Central memory CD8-positive, alpha-beta T cell (primary cell): ENCODE measurements around the gene ABCA2.

Experiments used
- ATAC-seq: fragments of 150-1000 bp; cut with Tn5 transposase; replicated peaks from 2 replicates; pipeline ENCODE4 v1.10.0; 2022; ENCODE audit warnings: mild to moderate bottlenecking, moderate FRiP score, moderate number of reproducible peaks; ENCODE audit not compliant: poor library complexity, severe bottlenecking; ENCODE audit errors: extremely low read depth
- DNase-seq, 2 donors: peaks; one replicate each; pipeline ENCODE4 v3.0.0; 2021; ENCODE audit warnings: low spot score in 2 of 2
- H3K27ac Mint-ChIP-seq: one replicate; pipeline ENCODE4 v1.8.0; 2022; ENCODE audit warnings: low read depth, mild to moderate bottlenecking, moderate library complexity, mixed read lengths
- H3K27me3 Mint-ChIP-seq: one replicate; pipeline ENCODE4 v1.8.0; 2022; ENCODE audit warnings: mixed read lengths
- H3K36me3 Mint-ChIP-seq: one replicate; pipeline ENCODE4 v1.8.0; 2022; ENCODE audit warnings: mild to moderate bottlenecking, moderate library complexity, mixed read lengths; ENCODE audit not compliant: insufficient read depth
- H3K4me1 Mint-ChIP-seq: one replicate; pipeline ENCODE4 v1.8.0; 2022; ENCODE audit warnings: mixed read lengths
- H3K4me3 Mint-ChIP-seq: one replicate; pipeline ENCODE4 v1.8.0; 2022; ENCODE audit warnings: mild to moderate bottlenecking, moderate library complexity, mixed read lengths
- H3K9me3 Mint-ChIP-seq: one replicate; pipeline ENCODE4 v1.8.0; 2022; ENCODE audit warnings: mixed read lengths

Gene ABCA2

DNA sequence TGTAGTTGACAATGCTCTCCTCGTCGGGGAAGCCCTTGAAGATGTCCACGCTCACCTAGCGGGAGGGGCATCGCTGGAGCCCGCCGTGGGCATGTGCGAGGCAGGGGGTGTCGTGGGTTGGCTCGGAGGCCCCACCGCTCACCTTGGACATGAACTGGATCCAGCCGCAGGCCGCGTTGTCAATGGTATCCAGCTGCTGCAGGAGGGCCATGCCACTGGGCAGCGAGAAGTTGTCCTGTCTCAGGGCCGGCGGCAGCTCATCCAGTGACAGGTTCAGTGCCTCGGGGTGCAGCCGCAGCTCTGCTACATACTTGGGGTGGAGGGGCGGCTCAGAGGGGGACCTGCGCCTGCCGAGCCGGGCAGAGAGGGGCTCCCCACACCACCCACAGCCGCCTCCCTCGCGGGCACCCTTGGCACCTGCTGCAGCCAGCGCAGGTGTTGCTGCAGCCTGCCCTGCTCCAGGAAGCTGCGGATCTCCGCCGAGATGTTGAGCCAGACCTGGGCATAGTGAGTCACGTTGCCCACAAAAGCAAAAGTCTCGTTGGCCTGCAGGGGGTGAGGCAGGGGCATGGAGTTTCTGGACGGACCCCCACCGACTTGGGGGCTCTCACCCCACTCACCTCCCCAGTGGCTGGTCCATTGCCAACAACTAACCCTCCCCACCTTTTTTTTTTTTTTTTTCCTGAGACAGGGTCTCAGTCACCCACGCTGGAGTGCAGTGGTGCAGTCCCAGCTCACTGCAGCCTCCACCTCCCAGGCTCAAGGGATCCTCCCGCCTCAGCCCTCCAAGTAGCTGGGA, 9.1 kb downstream of the ABCA2 start:
- Mint-ChIP-seq H3K27ac (no peak overlapping the region), H3K9me3 (no peaks in the 10 kb centered on the region), H3K4me1 (peaks cover 5% of the 10 kb centered on the region), H3K27me3 (no peaks in the 10 kb centered on the region), H3K4me3 (no peak overlapping the region), H3K36me3 (peaks cover 5% of the 10 kb centered on the region)
- ATAC-seq = no peak
- DNase-seq = no peak

- H3K27me3 Mint-ChIP-seq = no peaks in the 10 kb centered on the region
- H3K9me3 Mint-ChIP-seq = no peaks in the 10 kb centered on the region
- H3K4me3 Mint-ChIP-seq = no peak overlapping the region
- peaks cover 5% of the 10 kb centered on the region for H3K4me1 Mint-ChIP-seq
- no peak for ATAC-seq
- DNase-seq = no peak
- peaks cover 2% of the 10 kb centered on the region for H3K36me3 Mint-ChIP-seq
- no peak overlapping the region for H3K27ac Mint-ChIP-seq
These were observed 10.1 kb downstream of the ABCA2 start for GRCh38 chr9:137017791-137018497.

DNA sequence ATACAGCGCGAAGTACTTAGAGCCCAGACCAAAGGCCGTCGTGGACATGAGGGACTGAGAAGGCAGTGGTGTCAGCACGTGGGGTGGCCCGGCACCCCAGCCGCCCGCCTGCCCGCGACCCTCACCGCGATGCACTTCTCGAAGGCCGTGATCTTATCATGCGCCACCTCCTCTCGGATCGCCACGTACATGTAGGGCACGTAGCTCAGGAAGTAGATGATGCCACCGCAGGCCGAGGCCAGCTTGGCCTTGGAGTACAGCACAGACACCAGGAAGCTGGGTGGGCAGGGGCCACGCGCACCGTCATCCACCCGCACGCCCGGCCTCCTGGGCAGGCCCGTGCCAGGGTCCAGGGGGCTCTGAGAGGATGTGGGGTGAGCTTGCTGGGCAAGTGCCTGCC, 11.0 kb downstream of the ABCA2 start:
- Mint-ChIP-seq H3K4me1 (peaks cover 3% of the 10 kb centered on the region), H3K9me3 (no peaks in the 10 kb centered on the region), H3K4me3 (no peak overlapping the region), H3K36me3 (peaks cover 4% of the 10 kb centered on the region), H3K27ac (no peak overlapping the region), H3K27me3 (no peaks in the 10 kb centered on the region)
- DNase-seq = no peak
- no peak for ATAC-seq

DNA sequence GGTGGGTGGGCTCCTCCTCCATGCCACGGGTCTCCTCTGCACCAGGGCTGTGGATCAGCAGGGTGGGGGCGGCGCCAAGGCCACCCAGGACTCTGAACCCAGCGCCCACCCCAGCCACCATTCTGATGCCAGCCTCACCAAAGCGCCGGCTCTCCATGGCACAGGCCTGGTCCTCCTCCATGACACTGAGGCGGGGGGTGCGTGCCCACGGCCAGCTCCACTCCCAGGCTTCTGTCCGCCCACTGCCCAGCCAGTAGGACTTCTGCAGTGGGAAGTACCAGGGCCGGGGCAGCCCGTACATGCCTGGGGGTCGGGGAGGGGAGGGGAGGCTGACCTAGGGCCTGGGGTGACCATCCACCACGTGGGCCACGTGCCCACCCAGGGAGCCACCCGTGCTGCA, 11.6 kb downstream of the ABCA2 start:
- ATAC-seq = no peak
- no peaks in the 10 kb centered on the region for H3K4me1 Mint-ChIP-seq
- peaks cover 4% of the 10 kb centered on the region for H3K36me3 Mint-ChIP-seq
- H3K27me3 Mint-ChIP-seq = no peaks in the 10 kb centered on the region
- H3K4me3 Mint-ChIP-seq = no peak overlapping the region
- no peak for DNase-seq
- H3K27ac Mint-ChIP-seq = no peak overlapping the region
- no peaks in the 10 kb centered on the region for H3K9me3 Mint-ChIP-seq

DNA sequence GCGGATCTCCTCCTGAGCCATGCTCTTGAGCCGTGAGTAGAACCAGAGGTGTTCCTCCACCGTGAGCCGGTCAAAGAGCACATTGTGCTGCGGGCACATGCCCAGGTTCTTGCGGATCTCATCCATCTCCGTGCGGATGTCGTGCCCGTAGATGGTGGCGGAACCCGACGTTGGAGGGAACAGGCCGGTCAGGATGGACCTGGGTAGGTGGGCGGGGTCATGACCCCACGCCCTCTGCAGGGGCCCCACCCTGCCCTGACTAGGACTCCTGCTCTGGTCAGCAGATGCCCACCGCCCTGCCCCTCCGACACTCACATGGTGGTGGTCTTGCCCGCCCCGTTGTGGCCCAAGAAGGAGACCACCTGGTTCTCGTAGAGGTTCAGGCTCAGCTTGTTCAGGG, 12.1 kb downstream of the ABCA2 start:
- Mint-ChIP-seq H3K4me3 (no peak overlapping the region), H3K27ac (no peak overlapping the region), H3K36me3 (peaks cover 7% of the 10 kb centered on the region), H3K9me3 (no peaks in the 10 kb centered on the region), H3K4me1 (no peaks in the 10 kb centered on the region), H3K27me3 (no peaks in the 10 kb centered on the region)
- DNase-seq = no peak
- no peak for ATAC-seq

GRCh38 chr9:137015540-137015930, 12.5 kb downstream of the ABCA2 start:
- Mint-ChIP-seq H3K27me3 (no peaks in the 10 kb centered on the region), H3K4me3 (no peak overlapping the region), H3K36me3 (peaks cover 8% of the 10 kb centered on the region), H3K27ac (no peak overlapping the region), H3K4me1 (no peaks in the 10 kb centered on the region), H3K9me3 (no peaks in the 10 kb centered on the region)
- ATAC-seq = no peak
- no peak for DNase-seq

GRCh38 chr9:137014776-137015539, 13.1 kb downstream of the ABCA2 start:
- H3K9me3 Mint-ChIP-seq = no peaks in the 10 kb centered on the region
- H3K36me3 Mint-ChIP-seq = peaks cover 8% of the 10 kb centered on the region
- DNase-seq = no peak
- H3K27ac Mint-ChIP-seq = no peak overlapping the region
- H3K4me1 Mint-ChIP-seq = no peaks in the 10 kb centered on the region
- H3K27me3 Mint-ChIP-seq = no peaks in the 10 kb centered on the region
- no peak overlapping the region for H3K4me3 Mint-ChIP-seq
- no peak for ATAC-seq

GRCh38 chr9:137014166-137014565, 13.9 kb downstream of the ABCA2 start:
- H3K27me3 Mint-ChIP-seq = no peaks in the 10 kb centered on the region
- no peak overlapping the region for H3K27ac Mint-ChIP-seq
- no peak overlapping the region for H3K4me3 Mint-ChIP-seq
- DNase-seq (no peak), ATAC-seq (no peak)
- no peaks in the 10 kb centered on the region for H3K9me3 Mint-ChIP-seq
- peaks cover 11% of the 10 kb centered on the region for H3K36me3 Mint-ChIP-seq
- no peaks in the 10 kb centered on the region for H3K4me1 Mint-ChIP-seq

GRCh38 chr9:137013571-137013940, 14.5 kb downstream of the ABCA2 start:
- no peaks in the 10 kb centered on the region for H3K4me1 Mint-ChIP-seq

GRCh38 chr9:137012694-137013570, 15.1 kb downstream of the ABCA2 start:
- no peak for ATAC-seq
- H3K9me3 Mint-ChIP-seq = no peaks in the 10 kb centered on the region
- H3K27me3 Mint-ChIP-seq = no peaks in the 10 kb centered on the region
- DNase-seq = no peak
- no peak overlapping the region for H3K27ac Mint-ChIP-seq
- H3K4me3 Mint-ChIP-seq = no peak overlapping the region
- H3K4me1 Mint-ChIP-seq = no peaks in the 10 kb centered on the region
- peaks cover 11% of the 10 kb centered on the region for H3K36me3 Mint-ChIP-seq

More at GRCh38 chr9:137013571-137013940, 14.5 kb downstream of the ABCA2 start:
- Mint-ChIP-seq H3K9me3 (no peaks in the 10 kb centered on the region), H3K4me3 (no peak overlapping the region), H3K27me3 (no peaks in the 10 kb centered on the region), H3K27ac (no peak overlapping the region), H3K36me3 (peaks cover 11% of the 10 kb centered on the region)
- DNase-seq (no peak), ATAC-seq (no peak)

- Mint-ChIP-seq H3K4me3 (no peak overlapping the region), H3K36me3 (peaks cover 11% of the 10 kb centered on the region), H3K9me3 (no peaks in the 10 kb centered on the region), H3K27me3 (no peaks in the 10 kb centered on the region), H3K27ac (no peak overlapping the region), H3K4me1 (no peaks in the 10 kb centered on the region)
- ATAC-seq (no peak), DNase-seq (no peak)
These were observed 15.9 kb downstream of the ABCA2 start for GRCh38 chr9:137011907-137012675.
